Measurements from ENCODE around the gene FAM110C.
"Not testable (repeated sequence)": the region's sequence is repeated elsewhere in the genome, so short reads cannot be mapped to it uniquely, and the experiment has no call there.

The FAM110C gene

DNA sequence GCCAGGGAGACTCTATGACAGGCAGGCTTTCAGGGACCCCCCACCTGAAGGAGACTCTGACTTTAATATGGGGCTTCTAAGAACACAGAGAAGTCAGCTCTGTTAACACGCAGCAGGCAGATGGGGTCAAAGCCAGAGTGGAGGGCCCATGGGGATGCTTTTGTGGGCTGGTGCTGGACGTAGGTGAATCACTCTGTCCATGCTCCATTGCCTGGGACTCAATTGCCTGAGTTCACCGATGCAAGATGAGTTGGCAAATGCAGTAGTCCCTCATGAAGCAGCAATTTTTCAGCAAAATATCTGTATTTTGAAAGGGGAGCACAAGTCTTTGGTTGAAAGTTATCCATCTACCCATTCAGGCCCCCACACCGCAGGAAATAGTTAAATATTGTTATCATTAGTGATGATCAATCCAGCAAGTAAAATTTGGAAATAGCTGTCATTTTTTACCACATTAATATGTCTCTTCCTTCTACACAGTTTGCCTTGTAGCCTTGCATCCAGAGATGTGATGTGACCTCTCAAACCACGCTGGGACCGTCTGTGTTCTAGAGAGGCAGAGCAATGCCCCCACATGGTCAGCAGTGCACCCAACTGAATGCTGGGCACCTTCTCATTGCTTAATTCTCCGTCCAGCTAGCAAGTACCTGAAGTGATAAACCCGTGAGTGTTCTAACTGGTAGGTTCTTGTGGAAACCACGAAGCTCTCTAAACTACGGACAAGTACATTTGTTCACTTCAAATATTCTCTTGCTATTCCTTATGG is 34.8 kb upstream of the FAM110C start:
- no peak for DNase-seq

DNA sequence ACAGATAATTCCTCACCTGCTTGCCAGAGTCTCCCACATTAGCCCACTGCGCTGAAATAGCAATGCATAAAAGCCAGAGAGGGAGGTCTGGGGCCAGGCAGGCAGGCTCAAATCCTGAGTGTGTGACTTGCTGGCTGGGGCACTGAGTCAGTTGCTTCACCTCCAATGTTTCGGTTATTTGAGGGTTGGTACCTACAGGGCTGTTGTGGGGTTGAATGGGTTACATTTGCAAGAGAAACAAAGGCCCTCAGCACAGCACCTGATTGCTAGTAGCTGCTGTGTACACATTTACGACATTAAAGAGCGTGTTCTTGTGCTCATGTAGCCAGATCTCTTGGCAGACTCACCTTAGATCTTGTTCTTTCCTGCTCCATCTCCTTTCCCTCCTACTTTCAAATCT is 34.1 kb upstream of the FAM110C start:
- TF ChIP-seq, protein P1, sequence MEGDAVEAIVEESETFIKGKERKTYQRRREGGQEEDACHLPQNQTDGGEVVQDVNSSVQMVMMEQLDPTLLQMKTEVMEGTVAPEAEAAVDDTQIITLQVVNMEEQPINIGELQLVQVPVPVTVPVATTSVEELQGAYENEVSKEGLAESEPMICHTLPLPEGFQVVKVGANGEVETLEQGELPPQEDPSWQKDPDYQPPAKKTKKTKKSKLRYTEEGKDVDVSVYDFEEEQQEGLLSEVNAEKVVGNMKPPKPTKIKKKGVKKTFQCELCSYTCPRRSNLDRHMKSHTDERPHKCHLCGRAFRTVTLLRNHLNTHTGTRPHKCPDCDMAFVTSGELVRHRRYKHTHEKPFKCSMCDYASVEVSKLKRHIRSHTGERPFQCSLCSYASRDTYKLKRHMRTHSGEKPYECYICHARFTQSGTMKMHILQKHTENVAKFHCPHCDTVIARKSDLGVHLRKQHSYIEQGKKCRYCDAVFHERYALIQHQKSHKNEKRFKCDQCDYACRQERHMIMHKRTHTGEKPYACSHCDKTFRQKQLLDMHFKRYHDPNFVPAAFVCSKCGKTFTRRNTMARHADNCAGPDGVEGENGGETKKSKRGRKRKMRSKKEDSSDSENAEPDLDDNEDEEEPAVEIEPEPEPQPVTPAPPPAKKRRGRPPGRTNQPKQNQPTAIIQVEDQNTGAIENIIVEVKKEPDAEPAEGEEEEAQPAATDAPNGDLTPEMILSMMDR (IDR thresholded peaks at IDR 0.05; ENCODE audit: low read depth, low read length): no peak
- no peak overlapping the region for H3K4me3 ChIP-seq (ENCODE audit: low read depth, low read length)

More for the DNA sequence above, 34.8 kb upstream of the FAM110C start:
- H3K4me3 ChIP-seq (ENCODE audit: low read depth, low read length): no peak overlapping the region
- peaks cover 11% of the 10 kb centered on the region for H3K27me3 ChIP-seq (ENCODE audit: insufficient read depth, low read depth, severe bottlenecking)
- no peak overlapping the region for H3K27ac ChIP-seq
- H3K36me3 ChIP-seq: no peaks in the 10 kb centered on the region
- TF ChIP-seq, protein P1 (IDR thresholded peaks at IDR 0.05; ENCODE audit: low read depth, low read length): no peak
- peaks cover 4% of the 10 kb centered on the region for H3K9me3 ChIP-seq (ENCODE audit: severe bottlenecking)

DNA sequence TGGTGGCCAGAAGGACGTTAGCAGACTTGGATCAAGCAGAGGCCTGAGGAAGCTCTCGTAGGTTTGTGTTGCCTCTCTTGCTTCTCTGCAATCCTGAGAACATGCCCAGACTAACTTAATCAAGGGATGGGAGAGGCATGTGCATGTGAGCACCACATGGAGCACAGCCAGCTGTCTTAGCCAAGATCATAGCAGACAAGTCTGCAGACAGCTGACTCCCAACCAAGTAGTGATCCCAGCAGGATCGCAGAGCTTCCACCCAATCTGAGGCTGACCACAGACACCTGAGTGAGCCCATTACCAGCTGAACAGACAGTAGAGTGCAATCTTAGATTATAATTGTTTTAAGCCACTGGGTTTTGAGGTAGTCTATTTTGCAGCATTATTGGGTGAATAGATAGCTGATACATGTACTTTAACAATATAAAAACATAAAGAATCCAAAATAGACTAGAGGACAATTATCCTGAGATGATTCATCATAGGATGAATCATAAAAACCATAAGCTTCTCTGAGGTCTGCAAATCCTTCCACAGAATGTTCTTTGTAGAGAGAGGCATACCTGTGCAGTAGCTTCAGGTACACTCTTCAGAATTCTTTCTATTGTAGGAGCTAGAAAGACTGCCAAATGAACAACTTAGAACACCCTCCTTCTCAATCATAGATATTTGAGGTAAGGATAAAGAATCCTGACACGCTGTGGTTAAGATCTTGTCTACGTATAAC is 25.2 kb upstream of the FAM110C start:
- H3K4me3 ChIP-seq (ENCODE audit: low read depth, low read length): no peak overlapping the region
- H3K27ac ChIP-seq: no peak overlapping the region
- H3K36me3 ChIP-seq: no peaks in the 10 kb centered on the region
- DNase-seq: no peak
- H3K9me3 ChIP-seq (ENCODE audit: severe bottlenecking): no peaks in the 10 kb centered on the region
- H3K27me3 ChIP-seq (ENCODE audit: insufficient read depth, low read depth, severe bottlenecking): peaks cover 5% of the 10 kb centered on the region
- TF ChIP-seq, protein P1 (IDR thresholded peaks at IDR 0.05; ENCODE audit: low read depth, low read length): no peak

More for the DNA sequence above, 34.1 kb upstream of the FAM110C start:
- Histone ChIP-seq H3K9me3 (ENCODE audit: severe bottlenecking) (peaks cover 4% of the 10 kb centered on the region), H3K36me3 (no peaks in the 10 kb centered on the region), H3K27ac (no peak overlapping the region), H3K27me3 (ENCODE audit: insufficient read depth, low read depth, severe bottlenecking) (peaks cover 11% of the 10 kb centered on the region)
- no peak for DNase-seq

GRCh38 chr2:69366-70344 is 23.4 kb upstream of the FAM110C start:
- Histone ChIP-seq H3K36me3 (no peaks in the 10 kb centered on the region), H3K9me3 (ENCODE audit: severe bottlenecking) (no peaks in the 10 kb centered on the region), H3K27me3 (ENCODE audit: insufficient read depth, low read depth, severe bottlenecking) (peaks cover 5% of the 10 kb centered on the region), H3K27ac (no peak overlapping the region), H3K4me3 (ENCODE audit: low read depth, low read length) (no peak overlapping the region)
- TF ChIP-seq, protein P1 (IDR thresholded peaks at IDR 0.05; ENCODE audit: low read depth, low read length): no peak
- no peak for DNase-seq

DNA sequence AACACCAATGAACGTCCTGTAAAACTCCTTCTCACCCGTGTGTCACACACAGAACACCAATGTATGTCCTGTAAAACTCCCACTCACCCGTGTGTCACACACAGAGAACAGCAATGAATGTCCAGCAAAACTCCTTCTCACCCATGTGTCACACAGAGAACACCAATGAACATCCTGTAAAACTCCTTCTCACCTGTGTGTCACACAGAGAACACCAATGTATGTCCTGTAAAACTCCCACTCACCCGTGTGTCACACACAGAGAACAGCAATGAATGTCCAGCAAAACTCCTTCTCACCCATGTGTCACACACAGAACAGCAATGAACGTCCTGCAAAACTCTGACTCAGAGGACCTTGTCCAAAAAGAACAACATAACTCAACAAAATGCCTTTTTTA is 22.3 kb upstream of the FAM110C start:
- H3K36me3 ChIP-seq; H3K9me3 ChIP-seq (ENCODE audit: severe bottlenecking); H3K27ac ChIP-seq; DNase-seq; H3K27me3 ChIP-seq (ENCODE audit: insufficient read depth, low read depth, severe bottlenecking); H3K4me3 ChIP-seq (ENCODE audit: low read depth, low read length): not testable (repeated sequence)
